GM12892 (cell line): ENCODE measurements around the gene AGO3.

Source experiments
- DNase-seq: peaks from one replicate; pipeline ENCODE4 v3.0.0; 2011; ENCODE audit not compliant: insufficient read length
- FAIRE-seq: peaks from 2 replicates; lab custom pipeline; 2011; peaks lifted over from hg19 to GRCh38; lab: Jason Lieb, UNC
- POLR2A ChIP-seq: IDR thresholded peaks from 2 replicates; pipeline ENCODE4 v1.6.1; 2011; ENCODE audit warnings: low read depth, low read length, control low read depth
- POLR2AphosphoS5 ChIP-seq: IDR thresholded peaks from 2 replicates; pipeline ENCODE4 v1.6.1; 2011; ENCODE audit warnings: low read depth, low read length, control low read depth
- TAF1 ChIP-seq: IDR thresholded peaks from 2 replicates; pipeline ENCODE4 v1.6.1; 2011; ENCODE audit warnings: low read depth, mild to moderate bottlenecking, control low read depth, low read length, borderline replicate concordance

The AGO3 gene

DNA sequence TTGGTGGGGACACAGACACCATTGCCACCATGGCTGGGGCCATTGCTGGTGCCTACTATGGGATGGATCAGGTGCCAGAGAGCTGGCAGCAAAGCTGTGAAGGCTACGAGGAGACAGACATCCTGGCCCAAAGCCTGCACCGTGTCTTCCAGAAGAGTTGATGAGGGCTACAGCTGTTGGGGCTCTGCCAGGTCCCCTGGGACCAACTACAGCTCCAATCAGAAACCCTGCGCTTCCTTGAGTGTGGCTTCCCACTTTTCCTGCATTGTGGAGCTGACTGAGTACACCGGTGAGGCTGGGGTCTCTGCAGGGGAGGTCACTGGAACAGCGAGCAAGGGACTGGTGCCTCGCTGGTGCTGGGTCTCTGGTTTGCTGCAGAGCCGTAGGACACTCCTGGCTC is 162.3 kb downstream of the AGO3 start:
- DNase-seq (no peak), FAIRE-seq (no peak)
- TF ChIP-seq POLR2AphosphoS5 (no peak), POLR2A (no peak), TAF1 (no peak)

DNA sequence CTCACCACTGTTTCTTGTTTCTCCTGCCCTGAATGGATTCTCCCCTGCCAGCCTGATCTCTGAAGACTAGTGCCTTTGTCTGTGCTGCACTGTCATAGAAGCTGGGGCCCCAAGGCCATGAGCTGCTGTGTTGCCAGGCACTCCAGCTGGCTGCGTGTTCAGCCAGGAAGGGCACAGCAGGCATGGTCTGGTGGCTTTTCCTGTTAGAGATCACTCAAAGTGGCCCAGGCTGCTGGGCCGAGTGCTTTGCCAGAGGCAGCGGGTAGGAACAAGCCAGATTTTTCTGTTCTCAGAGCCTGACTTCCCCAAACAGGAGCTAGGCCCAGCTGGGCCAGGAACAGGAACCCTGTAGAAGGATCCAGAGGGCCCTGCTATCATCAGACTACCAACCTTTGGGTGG is 163.0 kb downstream of the AGO3 start:
- FAIRE-seq, result no peak
- no peak for DNase-seq
- TF ChIP-seq TAF1 (no peak), POLR2A (no peak), POLR2AphosphoS5 (no peak)

DNA sequence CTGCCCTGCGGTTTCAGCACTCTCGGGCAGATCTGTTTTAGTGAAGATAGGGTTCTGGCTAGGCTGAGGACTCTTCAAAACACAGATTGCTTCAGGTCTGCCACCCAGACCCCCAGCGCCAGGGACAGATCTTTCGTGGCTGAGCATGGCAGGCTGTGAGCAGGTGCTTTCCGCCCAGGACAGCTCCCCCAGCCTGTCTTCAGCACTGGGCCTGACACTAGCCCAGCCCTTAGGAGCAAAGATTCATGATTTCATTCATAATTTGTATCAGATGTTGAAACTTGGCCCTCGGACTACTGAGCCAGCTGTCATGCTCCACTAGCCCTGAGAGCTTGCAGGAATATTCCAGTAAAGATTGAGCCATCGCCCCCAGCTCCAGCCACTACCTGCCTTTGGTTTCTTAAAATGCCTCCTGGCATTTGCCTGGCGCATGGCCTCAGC is 163.7 kb downstream of the AGO3 start:
- no peak for DNase-seq
- TF ChIP-seq POLR2AphosphoS5 (no peak), POLR2A (no peak), TAF1 (no peak)
- FAIRE-seq, result no peak

DNA sequence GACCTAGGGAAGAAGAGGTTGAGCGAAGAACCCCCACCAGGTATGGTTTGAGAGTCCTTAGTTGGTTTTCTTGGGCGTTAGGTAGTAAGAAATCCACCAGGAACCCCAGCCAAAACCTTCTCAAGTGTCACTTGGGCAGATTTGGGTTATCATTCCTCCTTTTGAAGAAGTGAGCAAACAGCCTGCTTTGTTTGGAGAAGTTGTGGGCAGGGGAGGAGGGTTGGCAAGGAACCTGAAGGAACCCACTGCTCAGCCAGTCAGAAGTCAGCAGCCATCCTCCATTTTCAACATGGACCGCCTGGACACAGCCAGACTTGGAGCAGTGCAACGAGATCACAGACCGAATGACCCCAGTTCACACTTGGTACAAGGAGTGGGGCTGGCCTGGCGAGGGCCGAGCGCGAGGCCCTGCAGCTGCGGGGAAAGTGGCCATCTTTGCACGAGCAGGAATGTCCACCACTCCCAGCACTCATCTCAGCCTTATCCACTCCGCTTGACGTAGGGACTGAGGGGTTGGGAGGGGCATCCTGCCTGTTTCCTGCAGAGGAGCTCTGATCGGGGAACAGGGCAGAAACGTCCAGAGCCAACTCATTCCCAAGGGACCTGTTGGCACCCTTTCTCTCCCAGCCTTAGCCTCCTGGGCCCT is 165.0 kb downstream of the AGO3 start:
- DNase-seq (no peak), FAIRE-seq (no peak)
- TF ChIP-seq POLR2AphosphoS5 (no peak; the same call in 1 of the 2 replicates), TAF1 (no peak), POLR2A (no peak)

DNA sequence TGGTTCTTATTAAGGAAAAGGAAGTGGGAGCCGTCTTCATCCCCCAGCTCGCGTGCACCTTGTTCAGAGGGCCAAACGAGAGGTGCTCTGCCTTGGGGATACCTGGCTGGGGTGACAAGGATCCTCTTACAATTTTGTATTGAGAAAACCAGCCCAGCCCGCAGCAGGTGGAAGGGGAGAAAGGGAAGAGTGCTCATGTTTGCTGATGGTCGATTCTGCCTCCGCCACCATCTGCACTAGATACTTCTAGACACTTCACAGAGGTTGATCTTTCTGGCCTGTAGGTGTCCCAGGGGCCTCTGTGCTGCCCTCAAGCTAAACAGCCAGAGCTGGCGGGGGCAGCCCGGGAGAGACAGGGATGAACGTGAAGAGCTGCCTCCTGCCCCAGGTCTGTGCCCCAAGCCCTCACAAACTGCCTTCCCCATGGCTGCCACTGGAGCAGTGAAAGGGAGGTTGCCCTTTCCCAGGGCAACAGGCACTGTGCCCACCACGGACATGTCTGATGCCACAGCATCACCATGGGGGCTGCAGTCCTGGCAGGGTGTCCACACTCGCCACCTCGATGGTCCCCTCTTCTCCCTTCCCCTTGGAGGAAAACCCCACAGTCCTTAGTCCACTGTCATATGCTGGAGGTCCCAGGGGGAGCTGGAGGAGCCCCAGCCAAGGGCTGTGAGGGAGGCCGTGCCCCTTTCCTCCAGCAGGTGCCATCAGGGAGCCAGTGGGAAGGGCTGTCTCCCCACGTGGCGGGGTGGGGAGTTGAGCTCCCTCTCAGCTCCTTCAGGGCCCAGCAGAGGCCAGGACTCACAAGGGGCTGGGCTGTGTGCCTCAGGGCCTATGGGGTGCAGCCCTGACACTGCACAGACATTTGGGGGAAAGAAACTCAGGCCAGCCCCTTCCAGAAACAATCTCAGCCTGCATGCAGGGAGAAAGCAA is 165.9 kb downstream of the AGO3 start:
- FAIRE-seq (no peak), DNase-seq (no peak)
- TF ChIP-seq POLR2AphosphoS5 (no peak), POLR2A (no peak), TAF1 (no peak)

DNA sequence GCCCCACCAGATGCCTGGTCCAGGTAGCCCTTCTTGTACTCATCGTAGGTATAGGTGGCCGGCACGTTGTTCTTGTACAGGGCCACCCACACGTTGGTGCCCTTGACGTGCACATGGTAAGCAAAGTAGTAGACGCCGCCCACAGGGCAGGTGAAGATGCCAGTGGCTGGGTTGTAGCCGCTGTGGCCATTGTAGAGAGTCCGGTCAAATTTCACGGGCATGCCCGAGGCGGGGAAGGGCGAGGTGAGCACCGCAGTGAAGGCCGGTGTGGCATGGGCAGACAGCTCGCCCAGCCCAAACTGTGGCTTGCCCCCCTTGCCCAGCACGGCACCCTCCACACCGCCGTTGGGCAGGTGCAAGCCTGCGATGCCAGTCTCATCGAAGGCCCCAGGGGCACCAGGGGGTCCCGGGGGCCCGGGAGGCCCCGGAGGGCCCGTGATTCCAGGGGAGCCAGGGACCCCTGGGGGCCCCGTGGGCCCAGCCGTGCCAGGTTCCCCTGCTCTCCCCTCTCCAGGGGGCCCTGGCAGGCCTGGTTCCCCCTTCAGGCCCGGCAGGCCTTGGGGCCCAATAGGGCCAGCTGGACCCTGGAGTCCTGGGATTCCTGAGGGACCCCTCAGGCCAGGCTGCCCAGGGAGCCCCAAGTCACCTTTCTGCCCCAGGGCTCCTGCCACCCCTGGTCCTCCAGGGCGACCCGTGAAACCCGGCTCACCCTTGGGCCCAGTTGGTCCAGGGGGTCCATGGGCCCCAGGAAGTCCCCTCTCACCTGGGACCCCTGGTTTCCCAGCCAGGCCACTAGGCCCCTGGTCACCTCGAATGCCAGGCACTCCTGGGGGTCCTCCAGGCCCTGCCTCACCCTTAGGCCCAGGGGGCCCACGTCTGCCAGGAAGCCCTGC is 167.0 kb downstream of the AGO3 start:
- TF ChIP-seq POLR2AphosphoS5 (no peak), POLR2A (no peak), TAF1 (no peak)
- no peak for DNase-seq
- no peak for FAIRE-seq

DNA sequence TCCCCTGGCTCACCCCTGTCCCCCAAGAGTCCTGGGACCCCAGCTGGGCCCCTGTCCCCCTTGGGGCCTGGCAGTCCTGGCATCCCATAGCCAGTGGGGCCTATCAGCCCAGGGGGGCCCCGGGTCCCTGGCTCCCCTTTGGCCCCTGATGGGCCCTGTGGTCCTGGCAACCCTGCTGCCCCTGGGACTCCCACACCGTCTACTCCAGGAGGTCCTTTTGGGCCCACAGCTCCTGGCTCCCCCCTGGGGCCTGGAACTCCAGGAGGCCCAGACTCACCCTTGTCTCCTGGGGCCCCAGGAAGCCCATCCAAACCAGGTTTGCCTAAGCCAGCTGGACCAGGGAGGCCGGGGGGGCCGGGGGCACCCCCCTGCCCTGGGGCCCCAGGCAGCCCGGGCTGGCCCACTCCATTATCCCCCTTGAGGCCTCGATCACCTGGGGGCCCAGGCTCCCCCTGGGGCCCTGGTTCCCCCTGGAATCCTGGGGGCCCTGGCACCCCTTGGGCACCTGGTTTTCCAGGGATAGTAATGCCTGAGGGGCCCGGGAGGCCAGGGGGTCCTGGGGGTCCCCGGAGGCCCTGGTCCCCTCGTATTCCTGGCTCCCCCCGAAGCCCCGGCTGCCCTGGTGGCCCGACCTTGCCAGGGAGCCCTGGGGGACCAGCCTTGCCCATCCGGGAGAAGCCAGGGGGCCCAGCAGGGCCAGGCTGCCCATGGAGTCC is 167.9 kb downstream of the AGO3 start:
- no peak for DNase-seq
- TF ChIP-seq POLR2AphosphoS5, result no peak
- TF ChIP-seq POLR2A, result no peak
- FAIRE-seq, result no peak

DNA sequence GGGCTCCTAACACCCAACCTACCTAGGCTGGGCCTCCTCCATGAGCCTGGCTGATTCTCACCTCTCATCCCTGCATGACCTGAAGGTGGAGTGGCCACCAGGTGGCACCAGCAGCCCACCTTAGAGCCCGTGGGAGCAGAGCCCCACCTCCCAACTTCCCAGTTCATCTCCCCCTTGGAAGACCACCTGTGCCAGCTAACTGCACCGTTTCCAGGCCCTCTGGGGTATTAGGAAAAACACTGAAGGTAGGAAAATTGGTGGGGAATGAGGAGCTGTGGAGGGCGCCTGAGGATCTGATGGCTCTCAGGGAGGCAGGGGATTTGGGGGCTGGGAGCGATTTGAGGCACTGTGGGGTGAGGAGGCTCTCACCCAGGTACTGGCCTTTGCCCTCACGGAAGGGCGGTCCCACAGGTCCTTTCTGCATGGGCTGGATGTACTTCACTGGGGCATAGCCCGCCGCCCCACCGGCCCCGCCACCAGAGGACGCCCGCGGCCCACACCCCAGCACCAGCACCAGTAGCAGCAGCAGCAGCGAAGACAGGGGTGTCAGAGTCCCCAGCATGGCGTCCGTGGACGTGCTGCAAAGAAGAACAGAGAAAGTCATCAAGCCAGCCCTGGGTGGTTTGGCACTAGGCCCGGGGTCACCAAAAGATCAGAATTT is 168.9 kb downstream of the AGO3 start:
- TF ChIP-seq POLR2AphosphoS5 (no peak), TAF1 (no peak), POLR2A (no peak)
- peak; percentile 82 for DNase-seq
- peak; percentile 85 for FAIRE-seq

DNA sequence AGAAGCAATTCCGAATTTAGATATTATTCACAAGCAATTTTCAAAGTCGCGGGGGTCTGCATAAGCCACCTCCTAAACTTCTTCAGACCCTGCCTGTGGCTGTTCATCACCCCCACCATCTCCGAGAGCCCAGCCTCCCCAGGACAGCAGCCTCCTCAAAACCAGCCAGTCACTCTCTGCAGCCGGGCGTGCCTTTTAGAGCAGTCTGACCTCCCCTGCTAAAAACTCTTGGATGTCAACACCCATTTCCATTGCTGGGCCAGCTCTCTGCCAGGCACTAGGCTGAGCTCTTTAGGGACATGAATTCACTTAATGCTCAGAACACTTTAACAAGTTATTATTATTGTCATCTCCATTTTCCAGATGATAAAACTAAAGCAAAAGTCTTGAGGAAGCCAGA is 169.5 kb downstream of the AGO3 start:
- TF ChIP-seq POLR2A (no peak), POLR2AphosphoS5 (no peak), TAF1 (no peak)
- DNase-seq (no peak), FAIRE-seq (no peak)

DNA sequence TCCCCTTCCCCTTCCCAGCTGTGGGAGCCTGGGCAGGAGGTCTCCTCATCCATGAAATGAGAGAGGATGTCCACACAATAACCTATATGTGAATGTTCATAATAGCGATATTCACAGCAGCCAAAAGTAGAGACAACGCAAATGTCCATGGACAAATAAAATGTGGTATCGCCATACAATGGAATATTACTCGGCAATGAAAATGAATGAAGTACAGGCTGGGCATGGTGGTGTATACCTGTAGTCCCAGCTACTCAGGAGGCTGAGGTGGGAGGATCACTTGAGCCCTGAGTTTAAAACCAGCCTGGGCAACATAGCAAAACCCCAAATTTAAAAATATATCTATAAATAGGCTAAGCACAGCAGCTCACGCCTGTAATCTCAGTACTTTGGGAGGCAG is 170.6 kb downstream of the AGO3 start:
- FAIRE-seq (no peak), DNase-seq (no peak)
- no peak for TF ChIP-seq POLR2A
- no peak for TF ChIP-seq TAF1
- TF ChIP-seq POLR2AphosphoS5, result no peak

DNA sequence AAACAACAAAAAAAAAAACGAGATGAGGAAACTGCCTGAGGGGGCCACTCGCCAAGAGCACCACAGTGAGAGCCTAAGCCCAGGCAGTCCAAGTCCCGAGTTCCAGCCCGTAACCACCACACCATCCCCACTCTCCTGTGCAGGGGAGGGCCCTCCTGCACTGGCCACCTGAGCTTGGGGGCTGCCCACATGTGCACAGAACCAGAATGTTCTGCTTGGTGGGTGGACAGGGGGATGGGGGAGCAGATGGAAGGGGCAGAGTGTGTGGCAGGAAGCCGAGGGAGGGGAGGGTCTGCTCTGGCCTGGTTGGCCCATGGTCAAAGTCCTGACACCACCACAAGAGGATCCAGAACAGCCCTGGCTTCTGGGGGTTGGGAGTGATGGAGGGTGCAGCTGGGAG is 175.4 kb downstream of the AGO3 start:
- TF ChIP-seq POLR2AphosphoS5 (no peak), POLR2A (no peak), TAF1 (no peak)
- FAIRE-seq, result no peak

More for the DNA sequence above, 175.4 kb downstream of the AGO3 start:
- DNase-seq, result no peak
